Stimulated activated CD8-positive, alpha-beta memory T cell treated with anti-CD3 and anti-CD28 coated beads, Interleukin-15, amount 100 ng/mL, for 24 hours (primary cell): Measurements from ENCODE around the gene ZNF81.
"Not testable (repeated sequence)": the region's sequence is repeated elsewhere in the genome, so short reads cannot be mapped to it uniquely, and the experiment has no call there.

Experiments
- DNase-seq: peaks from one replicate; pipeline ENCODE4 v3.0.0-alpha.2; 2020; ENCODE audit warnings: low read depth

The ZNF81 gene

DNA sequence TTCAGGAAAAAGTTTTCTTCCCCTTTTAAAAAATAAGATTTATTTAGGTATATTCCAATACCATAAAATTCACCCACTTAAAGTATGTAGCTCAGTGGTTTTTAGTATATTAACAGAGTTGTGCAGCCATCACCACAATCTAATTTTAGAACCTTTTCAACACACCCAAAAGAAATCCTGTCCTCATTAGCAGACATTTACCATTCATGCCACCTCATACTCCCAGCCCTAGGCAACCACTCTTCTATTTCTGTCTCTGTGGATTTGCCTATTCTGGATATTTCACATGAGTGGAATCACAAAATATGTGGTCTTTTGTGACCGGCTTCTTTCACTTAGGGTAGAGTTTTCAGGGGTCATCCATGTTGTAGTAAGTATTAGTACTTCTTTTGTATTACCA, 7.4 kb downstream of the ZNF81 start:
- no peak for DNase-seq

GRCh38 chrX:47846040-47846439, 9.3 kb downstream of the ZNF81 start:
- DNase-seq, result no peak

- DNase-seq, result no peak
Observed at GRCh38 chrX:47849778-47850177, 13.1 kb downstream of the ZNF81 start.

GRCh38 chrX:47850389-47850788, 13.7 kb downstream of the ZNF81 start:
- not testable (repeated sequence) for DNase-seq

DNA sequence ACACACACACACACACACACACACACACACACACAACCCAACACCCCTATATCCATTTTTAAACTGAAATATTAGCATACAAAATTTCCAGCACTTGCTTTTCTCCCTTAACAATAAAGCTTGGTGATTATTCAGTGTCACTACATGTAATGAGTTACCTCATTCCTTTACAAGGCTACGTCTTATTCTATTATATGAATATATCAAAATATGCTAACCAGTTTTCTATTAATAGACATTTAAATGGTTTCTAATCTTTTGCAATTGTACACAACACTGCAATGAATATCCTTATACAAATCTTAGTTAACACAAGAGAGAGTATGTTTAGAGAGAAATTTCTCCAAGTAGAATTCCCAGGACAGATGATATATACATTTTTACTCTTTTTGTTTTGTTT, 14.2 kb downstream of the ZNF81 start:
- DNase-seq, result no peak

GRCh38 chrX:47854474-47854873, 17.8 kb downstream of the ZNF81 start:
- DNase-seq, result no peak

GRCh38 chrX:47859686-47860085, 23.0 kb downstream of the ZNF81 start:
- no peak for DNase-seq

GRCh38 chrX:47862680-47863079, 26.0 kb downstream of the ZNF81 start:
- no peak for DNase-seq

DNA sequence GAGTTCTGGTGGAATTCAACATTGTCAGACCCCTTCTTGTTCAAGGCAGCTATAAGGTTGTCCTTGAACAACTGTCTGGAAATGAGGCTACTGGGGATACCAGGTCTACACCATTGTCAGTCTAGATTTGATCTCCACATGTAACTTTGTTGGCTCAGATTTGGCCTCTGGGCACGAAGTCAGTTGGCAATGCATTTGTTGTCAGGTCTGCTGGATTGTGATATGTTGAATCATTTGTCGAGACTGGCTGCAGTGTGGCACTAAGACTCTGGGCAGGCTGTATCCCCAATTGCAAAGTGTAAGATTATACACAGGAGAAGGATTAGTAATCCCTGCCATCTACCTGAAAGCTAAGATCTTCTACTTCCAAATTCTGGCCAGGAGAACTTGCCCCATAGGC, 26.5 kb downstream of the ZNF81 start:
- DNase-seq, result no peak

DNA sequence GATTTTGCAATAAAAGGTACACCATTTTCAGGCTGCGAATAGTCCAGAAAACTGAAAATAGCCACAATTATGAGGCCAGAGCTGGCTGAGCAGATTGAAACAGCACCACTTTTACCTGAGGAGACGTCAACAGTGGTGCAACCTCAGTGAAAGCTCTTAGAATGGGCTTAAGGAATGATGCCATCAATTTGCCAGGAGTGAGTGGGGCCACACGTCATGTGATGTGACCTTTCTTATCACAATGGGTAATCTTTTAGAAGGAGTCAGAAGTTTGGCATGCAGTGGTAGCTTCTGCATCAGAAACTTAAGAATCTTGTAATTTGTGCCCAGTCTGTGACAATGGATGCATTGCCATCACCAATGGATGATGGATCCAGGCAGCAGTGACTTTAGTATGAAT, 27.6 kb downstream of the ZNF81 start:
- no peak for DNase-seq

- DNase-seq, result no peak
Observed at GRCh38 chrX:47864785-47865184, 28.1 kb downstream of the ZNF81 start.

GRCh38 chrX:47873123-47873522, 36.4 kb downstream of the ZNF81 start:
- no peak for DNase-seq

DNA sequence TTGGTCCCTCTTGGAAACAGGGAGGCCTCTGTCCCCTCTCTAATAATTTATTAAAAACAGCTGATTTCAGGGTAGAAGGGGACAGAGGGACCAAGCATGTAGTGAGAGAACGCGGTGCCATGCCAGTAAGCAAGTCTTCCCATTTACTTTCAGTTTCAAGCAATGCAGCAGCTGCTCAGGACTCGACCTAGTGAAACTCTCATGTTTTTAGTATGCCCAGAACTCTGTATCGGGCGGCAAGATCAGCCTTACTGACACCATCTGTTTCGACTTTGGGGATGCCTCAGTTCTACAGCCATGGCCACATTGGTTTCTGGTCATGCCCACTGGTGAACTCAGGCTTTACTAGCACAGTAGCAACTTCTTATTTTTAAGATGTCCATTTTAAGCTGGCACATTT, 40.6 kb downstream of the ZNF81 start:
- DNase-seq, result no peak

GRCh38 chrX:47878198-47878597, 41.5 kb downstream of the ZNF81 start:
- no peak for DNase-seq

GRCh38 chrX:47879463-47879862, 42.8 kb downstream of the ZNF81 start:
- DNase-seq, result no peak

GRCh38 chrX:47880927-47881326, 44.2 kb downstream of the ZNF81 start:
- no peak for DNase-seq

- DNase-seq, result no peak
Observed at GRCh38 chrX:47885501-47885900, 48.8 kb downstream of the ZNF81 start.

DNA sequence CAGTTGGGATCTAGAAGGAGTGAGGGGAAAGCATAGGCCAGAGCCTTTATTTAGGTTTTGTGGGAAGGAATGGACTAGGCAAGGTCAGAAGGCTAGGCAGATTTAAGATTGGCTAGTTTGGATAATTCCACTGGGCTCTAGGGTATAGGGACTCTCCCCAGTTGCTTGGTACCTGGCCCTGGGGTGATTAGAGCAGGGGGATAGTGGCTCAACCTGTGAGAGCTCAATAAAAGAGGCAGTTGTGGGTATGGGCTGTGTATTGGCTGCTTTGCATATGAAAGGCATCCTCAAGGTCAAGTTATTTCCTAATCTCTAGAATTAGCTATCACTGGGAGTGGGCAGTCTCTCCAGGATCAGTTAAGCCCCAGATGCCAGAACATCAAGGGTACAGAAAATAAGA, 61.3 kb downstream of the ZNF81 start:
- DNase-seq, result no peak

GRCh38 chrX:47900833-47901232, 64.1 kb downstream of the ZNF81 start:
- no peak for DNase-seq

DNA sequence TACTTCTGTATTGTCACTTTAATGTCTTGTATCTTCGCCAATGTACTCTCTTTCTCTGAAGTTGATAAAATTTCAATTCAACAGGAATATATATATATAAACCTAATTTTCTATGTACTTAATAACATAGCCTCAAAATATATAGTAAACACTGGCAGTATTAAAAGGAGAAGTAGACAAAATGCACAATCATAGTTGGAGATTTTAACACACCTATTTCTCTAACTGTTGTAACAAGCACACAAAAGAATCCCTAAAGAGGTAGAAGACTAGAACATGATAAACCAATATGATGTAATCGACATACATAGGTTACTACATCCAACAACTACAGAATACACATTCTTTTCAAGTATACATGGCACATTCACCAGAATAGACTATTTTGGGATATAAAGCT, 65.5 kb downstream of the ZNF81 start:
- DNase-seq, result no peak

DNA sequence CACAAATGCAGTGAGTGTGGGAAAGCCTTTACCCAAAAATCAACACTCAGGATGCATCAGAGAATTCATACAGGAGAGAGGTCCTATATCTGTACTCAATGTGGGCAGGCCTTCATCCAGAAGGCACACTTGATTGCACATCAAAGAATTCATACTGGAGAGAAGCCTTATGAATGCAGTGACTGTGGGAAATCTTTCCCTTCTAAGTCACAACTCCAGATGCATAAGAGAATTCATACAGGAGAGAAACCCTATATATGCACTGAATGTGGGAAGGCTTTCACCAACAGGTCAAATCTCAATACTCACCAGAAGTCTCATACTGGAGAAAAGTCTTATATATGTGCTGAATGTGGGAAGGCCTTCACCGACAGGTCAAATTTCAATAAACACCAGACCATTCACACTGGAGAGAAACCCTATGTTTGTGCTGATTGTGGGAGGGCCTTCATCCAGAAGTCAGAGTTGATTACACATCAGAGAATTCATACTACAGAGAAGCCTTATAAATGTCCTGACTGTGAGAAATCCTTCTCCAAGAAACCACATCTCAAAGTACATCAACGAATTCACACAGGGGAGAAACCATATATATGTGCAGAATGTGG, 79.3 kb downstream of the ZNF81 start:
- DNase-seq, result no peak

DNA sequence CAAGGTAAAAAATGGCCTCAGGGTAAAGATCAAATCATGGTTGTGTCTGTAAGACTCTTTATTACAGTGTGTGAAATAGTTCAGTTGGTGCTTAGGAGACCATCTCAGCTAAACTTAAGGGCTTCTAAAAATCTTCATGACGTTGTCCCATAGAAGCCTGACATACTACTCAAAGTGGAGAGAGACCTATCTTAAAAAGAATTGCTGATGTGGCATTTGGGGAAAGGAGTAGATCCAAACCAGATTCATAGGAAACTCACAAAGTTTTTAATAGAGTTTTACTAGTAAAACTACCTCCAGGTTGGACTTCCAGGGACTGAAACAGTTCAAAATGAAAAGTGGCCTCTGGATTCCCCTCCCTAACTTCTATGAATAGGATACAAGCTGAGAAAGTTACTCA, 81.6 kb downstream of the ZNF81 start:
- DNase-seq, result no peak

GRCh38 chrX:47927212-47927611, 90.5 kb downstream of the ZNF81 start:
- DNase-seq, result no peak

- not testable (repeated sequence) for DNase-seq
Observed at GRCh38 chrX:47931970-47932369, 95.3 kb downstream of the ZNF81 start.

- no peak for DNase-seq
Observed at GRCh38 chrX:47933946-47934345, 97.2 kb downstream of the ZNF81 start.
